Measurements from ENCODE around the gene KLHL41.
"Not testable (repeated sequence)": the region's sequence is repeated elsewhere in the genome, so short reads cannot be mapped to it uniquely, and the experiment has no call there.

Gene KLHL41

GRCh38 chr2:169573974-169574299 lies 64.4 kb downstream of the KLHL41 start:
- no peak for DNase-seq

DNA sequence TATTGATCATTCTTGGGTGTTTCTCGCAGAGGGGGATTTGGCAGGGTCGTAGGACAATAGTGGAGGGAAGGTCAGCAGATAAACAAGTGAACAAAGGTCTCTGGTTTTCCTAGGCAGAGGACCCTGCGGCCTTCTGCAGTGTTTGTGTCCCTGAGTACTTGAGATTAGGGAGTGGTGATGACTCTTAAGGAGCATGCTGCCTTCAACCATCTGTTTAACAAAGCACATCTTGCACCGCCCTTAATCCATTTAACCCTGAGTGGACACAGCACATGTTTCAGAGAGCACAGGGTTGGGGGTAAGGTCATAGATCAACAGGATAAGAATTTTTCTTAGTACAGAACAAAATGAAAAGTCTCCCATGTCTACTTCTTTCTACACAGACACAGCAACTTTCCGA lies 65.0 kb downstream of the KLHL41 start:
- DNase-seq = not testable (repeated sequence)

DNA sequence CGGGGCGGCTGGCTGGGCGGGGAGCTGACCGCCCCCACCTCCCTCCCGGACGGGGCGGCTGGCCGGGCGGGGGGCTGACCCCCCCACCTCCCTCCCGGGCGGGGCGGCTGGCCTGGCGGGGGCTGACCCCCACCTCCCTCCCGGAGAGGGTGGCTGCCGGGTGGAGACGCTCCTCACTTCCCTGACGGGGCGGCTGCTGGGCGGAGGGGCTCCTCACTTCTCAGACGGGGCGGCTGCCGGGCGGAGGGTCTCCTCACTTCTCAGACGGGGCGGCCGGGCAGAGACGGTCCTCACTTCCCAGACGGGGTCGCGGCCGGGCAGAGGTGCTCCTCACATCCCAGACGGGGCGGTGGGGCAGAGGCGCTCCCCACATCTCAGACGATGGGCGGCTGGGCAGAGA lies 65.8 kb downstream of the KLHL41 start:
- DNase-seq = not testable (repeated sequence)

Data from activated CD4-positive, alpha-beta T cell treated with anti-CD3 and anti-CD28 coated beads, Interleukin-2, amount 50 U/mL, for 4 hours (primary cell).